Common myeloid progenitor, CD34-positive (primary cell): ENCODE data around the gene MR1.
"Not testable (repeated sequence)": the region's sequence is repeated elsewhere in the genome, so short reads cannot be mapped to it uniquely, and the experiment has no call there.

Source experiments
- CTCF ChIA-PET: fragments of 350-600 bp; sonication (Branson Sonifier 250); formaldehyde crosslinking; loops from one replicate; lab custom pipeline; 2021; ENCODE audit warnings: antibody characterized with exemption; lab: Charles Lee
- POLR2A ChIA-PET: fragments of 350-600 bp; sonication (Branson Sonifier 250); formaldehyde crosslinking; loops from one replicate; lab custom pipeline; 2021; ENCODE audit warnings: antibody characterized with exemption; lab: Charles Lee
- DNase-seq, 3 donors: peaks; one replicate each; pipeline versions ENCODE4 v3.0.0 to v3.0.0-alpha.2; 2013
- H3K27ac ChIP-seq, 2 experiments: 1 replicate in 1 of 2; 2 replicates in 1 of 2; pipeline ENCODE4 v1.7.0; 2013; ENCODE audit warnings: inconsistent platforms in 2 of 2, low read length in 2 of 2, mild to moderate bottlenecking in 2 of 2, low read depth in 1 of 2, moderate library complexity in 1 of 2; ENCODE audit not compliant: severe bottlenecking in 2 of 2, insufficient read depth in 1 of 2, poor library complexity in 1 of 2
- H3K27me3 ChIP-seq, 5 experiments: replicated peaks in 2 of 5; 1 replicate in 3 of 5; 2 replicates in 2 of 5; pipeline versions ENCODE4 v1.6.1 to v1.7.0; 2013; ENCODE audit warnings: low read length in 4 of 5, mild to moderate bottlenecking in 2 of 5, moderate library complexity in 2 of 5, inconsistent platforms in 1 of 5; ENCODE audit not compliant: insufficient read depth in 5 of 5, control insufficient read depth in 4 of 5
- H3K36me3 ChIP-seq, 4 experiments: 1 replicate in 2 of 4; 2 replicates in 2 of 4; pipeline versions ENCODE4 v1.6.1 to v1.7.0; 2013; ENCODE audit warnings: low read length in 3 of 4, control low read depth in 1 of 4, mild to moderate bottlenecking in 1 of 4; ENCODE audit not compliant: control insufficient read depth in 4 of 4, insufficient read depth in 4 of 4
- H3K4me1 ChIP-seq, 4 experiments: 1 replicate in 3 of 4; 2 replicates in 1 of 4; pipeline versions ENCODE4 v1.6.1 to v1.7.1; 2013; ENCODE audit warnings: low read length in 3 of 4, mild to moderate bottlenecking in 3 of 4, control low read depth in 1 of 4, inconsistent platforms in 1 of 4, moderate library complexity in 1 of 4; ENCODE audit not compliant: control insufficient read depth in 4 of 4, insufficient read depth in 4 of 4; ENCODE audit errors: control extremely low read depth in 1 of 4
- H3K4me3 ChIP-seq, 7 experiments: 1 replicate in 4 of 7; 2 replicates in 3 of 7; pipeline versions ENCODE4 v1.5.1 to v1.7.0; 2013; ENCODE audit warnings: mild to moderate bottlenecking in 7 of 7, low read length in 6 of 7, moderate library complexity in 6 of 7, inconsistent platforms in 2 of 7, low read depth in 2 of 7, control low read depth in 1 of 7; ENCODE audit not compliant: insufficient read depth in 4 of 7, control insufficient read depth in 1 of 7; ENCODE audit errors: extremely low read depth in 1 of 7
- H3K9me3 ChIP-seq, 5 experiments: 1 replicate in 4 of 5; 2 replicates in 1 of 5; pipeline versions ENCODE4 v1.6.1 to v1.7.1; 2013; ENCODE audit warnings: low read length in 4 of 5, mild to moderate bottlenecking in 2 of 5, inconsistent platforms in 1 of 5, low read depth in 1 of 5, moderate library complexity in 1 of 5; ENCODE audit not compliant: control insufficient read depth in 4 of 5, insufficient read depth in 2 of 5; ENCODE audit errors: control extremely low read depth in 1 of 5
- WGBS: methylation state at CpG from one replicate; pipeline ENCODE4 v1.1.5; 2013; ENCODE audit not compliant: insufficient coverage; 5-methylcytosine and 5-hydroxymethylcytosine counted together

Gene MR1

DNA sequence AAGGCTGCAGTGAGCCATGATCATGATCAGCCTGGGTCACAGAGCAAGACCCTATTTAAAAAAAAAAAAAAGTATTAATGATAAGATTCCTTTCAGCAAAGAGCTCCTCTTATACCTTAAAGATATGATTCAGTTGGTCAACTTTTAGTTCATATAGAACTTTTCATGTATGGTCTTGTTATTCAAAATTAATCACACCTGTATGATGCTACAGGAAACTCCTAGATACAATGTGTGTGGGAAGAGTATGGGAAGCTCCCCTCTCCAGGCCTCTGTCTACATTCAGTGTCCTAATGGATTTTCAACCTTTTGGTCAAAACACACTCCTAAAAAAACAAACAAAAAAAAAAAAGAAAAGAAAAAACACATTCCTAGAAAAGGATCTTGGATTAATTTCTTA, 17.1 kb downstream of the MR1 start:
- Histone ChIP-seq H3K27ac (no peak overlapping the region), H3K9me3 (no peaks in the 10 kb centered on the region), H3K4me1 (peaks cover 0 to 4% (median 0%) of the 10 kb centered on the region in 4 experiments), H3K27me3 (no peaks in the 10 kb centered on the region), H3K4me3 (no peak overlapping the region), H3K36me3 (peaks cover 0 to 34% (median 11%) of the 10 kb centered on the region in 4 experiments)
- DNase-seq: no peak
- ChIA-PET POLR2A (no interaction called here), CTCF (interaction anchor here (0.6 to 1.2 kb wide), 3 partner anchors 55 to 98 kb away, joined by 3 to 4 read pairs (median 4); no protein-coding TSS in a partner anchor)

- H3K4me1 ChIP-seq: peaks cover 0 to under 1% (median 0%) of the 10 kb centered on the region in 4 experiments
- H3K27ac ChIP-seq: no peak overlapping the region
- 98% methylated on average over 4 of the region's 6 CpGs for WGBS
- no peak for DNase-seq
- peaks cover 0 to 8% (median 1%) of the 10 kb centered on the region in 5 experiments for H3K9me3 ChIP-seq
- no peaks in the 10 kb centered on the region for H3K27me3 ChIP-seq
- POLR2A ChIA-PET: no interaction called here
- no peak overlapping the region for H3K4me3 ChIP-seq
- peaks cover 9 to 45% (median 11%) of the 10 kb centered on the region in 4 experiments for H3K36me3 ChIP-seq
- CTCF ChIA-PET: interaction anchor here (0.8 to 3.6 kb wide), 3 partner anchors 10 to 86 kb away, joined by 3 to 17 read pairs (median 3); no protein-coding TSS in a partner anchor
These were observed 22.8 kb downstream of the MR1 start for GRCh38 chr1:181056560-181056959.

- 82% methylated on average over 1 of the region's 3 CpGs for WGBS
- DNase-seq: no peak
- POLR2A ChIA-PET: no interaction called here
These were observed 23.3 kb downstream of the MR1 start for GRCh38 chr1:181057079-181057478.

DNA sequence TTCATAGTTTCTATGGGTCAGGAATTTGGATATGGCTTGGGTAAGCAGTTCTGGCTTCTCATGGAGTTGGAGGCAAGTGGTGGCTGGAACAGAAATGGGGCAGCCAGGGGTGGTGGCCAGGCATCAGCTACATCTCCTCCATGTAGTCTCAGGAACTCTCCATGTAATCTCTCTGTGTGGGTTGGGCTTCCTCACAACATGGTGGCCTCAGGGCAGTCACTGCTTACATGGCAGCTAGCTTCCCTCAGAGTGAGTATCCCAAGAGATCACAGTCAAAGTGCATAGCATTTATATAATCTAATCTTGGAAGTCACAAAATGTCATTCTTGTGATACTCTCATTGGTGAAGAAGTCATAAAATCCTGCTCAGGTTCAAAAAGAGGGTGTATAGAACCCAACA, 25.7 kb downstream of the MR1 start:
- CTCF ChIA-PET: interaction anchor here (1.1 kb wide), 1 partner anchor 126 kb away, joined by 4 read pairs; no protein-coding TSS in a partner anchor
- Histone ChIP-seq H3K27ac (no peak overlapping the region), H3K4me3 (no peak overlapping the region), H3K4me1 (peaks cover 6 to 22% (median 14%) of the 10 kb centered on the region in 4 experiments), H3K9me3 (peaks cover 0 to 8% (median 1%) of the 10 kb centered on the region in 5 experiments), H3K27me3 (no peaks in the 10 kb centered on the region), H3K36me3 (peaks cover 3 to 31% (median 9%) of the 10 kb centered on the region in 4 experiments)
- DNase-seq: no peak
- POLR2A ChIA-PET: no interaction called here

More at GRCh38 chr1:181057079-181057478, 23.3 kb downstream of the MR1 start:
- CTCF ChIA-PET: interaction anchor here (0.6 to 3.6 kb wide), 4 partner anchors 10 to 85 kb away, joined by 3 to 17 read pairs (median 3); no protein-coding TSS in a partner anchor
- H3K9me3 ChIP-seq: peaks cover 0 to 8% (median 1%) of the 10 kb centered on the region in 5 experiments
- peaks cover 0 to 6% (median 2%) of the 10 kb centered on the region in 4 experiments for H3K4me1 ChIP-seq
- H3K36me3 ChIP-seq: peaks cover 8 to 41% (median 10%) of the 10 kb centered on the region in 4 experiments
- H3K27ac ChIP-seq: no peak overlapping the region
- no peaks in the 10 kb centered on the region for H3K27me3 ChIP-seq
- H3K4me3 ChIP-seq: no peak overlapping the region

GRCh38 chr1:181060066-181060465, 26.3 kb downstream of the MR1 start:
- CTCF ChIA-PET: no interaction called here
- H3K4me3 ChIP-seq: no peak overlapping the region
- H3K27ac ChIP-seq: no peak overlapping the region
- H3K4me1 ChIP-seq: peaks cover 6 to 22% (median 14%) of the 10 kb centered on the region in 4 experiments
- no peaks in the 10 kb centered on the region for H3K27me3 ChIP-seq
- 100% methylated on average over 1 of the region's 1 CpG for WGBS
- no peak for DNase-seq
- H3K9me3 ChIP-seq: peaks cover 0 to 8% (median 1%) of the 10 kb centered on the region in 5 experiments
- POLR2A ChIA-PET: no interaction called here
- peaks cover 3 to 30% (median 8%) of the 10 kb centered on the region in 4 experiments for H3K36me3 ChIP-seq

DNA sequence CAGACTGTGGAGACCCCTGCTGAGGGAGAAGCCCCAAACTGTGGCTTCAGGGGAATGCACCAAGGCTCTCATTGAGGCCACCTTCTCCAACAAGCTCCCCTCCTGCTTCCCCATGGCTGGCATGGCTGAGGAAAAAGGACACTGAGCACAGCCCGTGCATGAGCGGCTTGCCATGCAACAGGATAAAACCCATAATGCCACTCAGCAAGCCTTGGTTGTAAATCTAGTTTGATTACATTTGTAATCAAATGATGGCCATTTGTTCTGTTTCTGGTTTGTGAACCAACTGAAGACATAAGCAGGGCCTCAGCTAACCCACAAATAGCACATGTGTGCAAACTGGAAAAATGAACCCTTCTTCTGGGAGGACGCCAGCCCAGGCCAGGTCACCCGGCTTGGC, 27.2 kb downstream of the MR1 start:
- H3K27me3 ChIP-seq, H3K9me3 ChIP-seq, POLR2A ChIA-PET, H3K4me3 ChIP-seq, H3K27ac ChIP-seq, DNase-seq: not testable (repeated sequence)
- Histone ChIP-seq H3K4me1 (peaks cover 6 to 22% (median 14%) of the 10 kb centered on the region in 4 experiments), H3K36me3 (peaks cover 0 to 23% (median 7%) of the 10 kb centered on the region in 4 experiments)
- no CpG with 5 or more reads among the region's 4 CpGs for WGBS
- CTCF ChIA-PET: interaction anchor here (1.1 kb wide), 1 partner anchor 21 kb away, joined by 3 read pairs; no protein-coding TSS in a partner anchor

GRCh38 chr1:181061487-181061886, 27.7 kb downstream of the MR1 start:
- POLR2A ChIA-PET: no interaction called here
- 100% methylated on average over 1 of the region's 2 CpGs for WGBS
- Histone ChIP-seq H3K36me3 (peaks cover 0 to 20% (median 7%) of the 10 kb centered on the region in 4 experiments), H3K27ac (no peak overlapping the region), H3K4me1 (peaks cover 6 to 22% (median 14%) of the 10 kb centered on the region in 4 experiments), H3K9me3 (peaks cover 0 to 8% (median 1%) of the 10 kb centered on the region in 5 experiments), H3K4me3 (no peak overlapping the region), H3K27me3 (no peaks in the 10 kb centered on the region)
- CTCF ChIA-PET: interaction anchor here (1.1 to 2.6 kb wide), 6 partner anchors 18 to 106 kb away, joined by 3 to 7 read pairs (median 5); no protein-coding TSS in a partner anchor
- no peak for DNase-seq
